Fibroblast of lung (primary cell): ENCODE measurements around the gene ORAI1.

Experiments used
- EZH2 ChIP-seq: IDR thresholded peaks from 2 replicates; pipeline ENCODE4 v1.5.1; 2012; ENCODE audit warnings: low read length, control low read depth, mild to moderate bottlenecking; ENCODE audit errors: missing control alignments
- TF ChIP-seq, protein P1 (sequence below), 2 donors: IDR thresholded peaks in 1 of 2; conservative IDR thresholded peaks in 1 of 2; 1 replicate in 1 of 2; 2 replicates in 1 of 2; pipeline ENCODE4 v1.5.1; 2011 to 2012; ENCODE audit warnings: low read length in 2 of 2, control low read depth in 1 of 2, inconsistent platforms in 1 of 2, low read depth in 1 of 2, mild to moderate bottlenecking in 1 of 2

DNA sequence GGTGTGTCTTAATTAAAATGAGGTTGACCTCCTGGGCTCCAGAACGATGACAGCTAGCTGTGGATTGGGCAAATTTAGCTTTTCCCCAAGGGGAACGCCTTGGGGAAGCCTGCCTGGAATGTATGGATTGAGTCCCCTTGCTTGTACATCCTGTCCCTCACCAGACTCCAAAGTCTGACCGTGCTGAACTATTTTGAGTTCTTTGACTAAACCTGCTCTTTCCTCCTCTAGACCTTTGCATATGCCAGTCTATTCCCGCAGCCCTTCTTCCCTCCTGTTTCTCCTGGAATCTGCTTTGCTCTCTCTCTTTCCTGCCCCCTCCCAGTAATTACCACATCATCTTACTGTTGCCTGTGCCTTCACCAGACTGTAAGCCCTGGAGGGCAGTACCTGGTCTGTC is 34.0 kb upstream of the ORAI1 start:
- TF ChIP-seq, protein P1, sequence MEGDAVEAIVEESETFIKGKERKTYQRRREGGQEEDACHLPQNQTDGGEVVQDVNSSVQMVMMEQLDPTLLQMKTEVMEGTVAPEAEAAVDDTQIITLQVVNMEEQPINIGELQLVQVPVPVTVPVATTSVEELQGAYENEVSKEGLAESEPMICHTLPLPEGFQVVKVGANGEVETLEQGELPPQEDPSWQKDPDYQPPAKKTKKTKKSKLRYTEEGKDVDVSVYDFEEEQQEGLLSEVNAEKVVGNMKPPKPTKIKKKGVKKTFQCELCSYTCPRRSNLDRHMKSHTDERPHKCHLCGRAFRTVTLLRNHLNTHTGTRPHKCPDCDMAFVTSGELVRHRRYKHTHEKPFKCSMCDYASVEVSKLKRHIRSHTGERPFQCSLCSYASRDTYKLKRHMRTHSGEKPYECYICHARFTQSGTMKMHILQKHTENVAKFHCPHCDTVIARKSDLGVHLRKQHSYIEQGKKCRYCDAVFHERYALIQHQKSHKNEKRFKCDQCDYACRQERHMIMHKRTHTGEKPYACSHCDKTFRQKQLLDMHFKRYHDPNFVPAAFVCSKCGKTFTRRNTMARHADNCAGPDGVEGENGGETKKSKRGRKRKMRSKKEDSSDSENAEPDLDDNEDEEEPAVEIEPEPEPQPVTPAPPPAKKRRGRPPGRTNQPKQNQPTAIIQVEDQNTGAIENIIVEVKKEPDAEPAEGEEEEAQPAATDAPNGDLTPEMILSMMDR (conservative IDR thresholded peaks at IDR 0.05 in 1 of 2, IDR thresholded peaks at IDR 0.05 in 1 of 2; ENCODE audit: low read depth in 1 of 2, low read length in 2 of 2) = no peak
- TF ChIP-seq EZH2 = no peak
